ENCODE measurements around the gene KRTAP5-5.
A peak's percentile ranks its signal among the peaks of the same experiment; 100 is the strongest.

The KRTAP5-5 gene

DNA sequence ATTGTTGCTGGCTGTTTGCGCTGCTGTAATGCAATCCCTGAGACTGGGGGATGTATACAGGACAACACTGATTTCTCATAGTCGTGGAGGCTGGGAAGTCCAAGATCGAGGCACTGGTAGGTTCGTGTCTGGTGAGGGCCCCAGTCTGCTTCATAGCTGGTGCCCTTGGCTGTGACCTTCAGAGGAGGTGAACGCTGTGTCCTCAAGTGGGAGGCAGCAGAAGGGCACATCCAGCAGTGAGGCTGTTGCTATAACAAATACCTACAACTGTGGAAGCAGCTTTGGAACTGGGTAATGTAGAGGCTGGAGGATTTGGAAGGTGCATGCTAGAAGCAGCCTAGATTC, 21.3 kb downstream of the KRTAP5-5 start:
- H4K91ac ChIP-seq (ENCODE audit: low read depth, low read length, poor library complexity), result no peak overlapping the region
- no peak overlapping the region for H3K18ac ChIP-seq (ENCODE audit: low read length)
- H3K9ac ChIP-seq (ENCODE audit: low read depth, low read length, poor library complexity), result no peak overlapping the region
- H3K14ac ChIP-seq (ENCODE audit: low read length), result no peak overlapping the region
- no CpG with 5 or more reads among the region's 5 CpGs for WGBS, 2 donors (ENCODE audit: extremely low coverage in 2 of 2, insufficient read length in 2 of 2, insufficient replicate concordance in 1 of 2)
- no peaks in the 10 kb centered on the region for H3K79me1 ChIP-seq (ENCODE audit: low read depth, low read length)
- peak overlapping the region; percentile 8 for H3K4ac ChIP-seq (ENCODE audit: low read length)
- DNase-seq (ENCODE audit: low spot score), result no peak
- no peak overlapping the region for H3K4me3 ChIP-seq (ENCODE audit: low read length in 2 of 2)
- H3K27ac ChIP-seq (replicated peaks; ENCODE audit: low read length), result no peak overlapping the region
- no peak overlapping the region for H2BK120ac ChIP-seq (ENCODE audit: low read depth, low read length)
- no peak overlapping the region for H2BK5ac ChIP-seq (ENCODE audit: low read length)
- H3K27me3 ChIP-seq (ENCODE audit: control insufficient read depth in 3 of 3, insufficient read depth in 3 of 3, low read depth in 1 of 3, low read length in 3 of 3), result peaks cover 0 to 46% (median 2%) of the 10 kb centered on the region in 3 experiments
- no peak overlapping the region for H4K8ac ChIP-seq (ENCODE audit: low read depth, low read length)
- H2AFZ ChIP-seq (ENCODE audit: low read length), result no peak overlapping the region
- no peak overlapping the region for H2BK12ac ChIP-seq (ENCODE audit: low read length)
- no peaks in the 10 kb centered on the region for H3K9me3 ChIP-seq (replicated peaks in 1 of 2; ENCODE audit: control insufficient read depth in 2 of 2, insufficient read depth in 1 of 2, low read depth in 1 of 2, low read length in 2 of 2)
- H2BK15ac ChIP-seq (ENCODE audit: low read length), result no peak overlapping the region
- peaks cover 0 to 7% of the 10 kb centered on the region in 2 donors for H3K4me1 ChIP-seq (ENCODE audit: control insufficient read depth in 2 of 2, insufficient read depth in 1 of 2, low read depth in 1 of 2, low read length in 2 of 2)
- H3K4me2 ChIP-seq (ENCODE audit: insufficient read depth, low read length, poor library complexity, severe bottlenecking), result no peak overlapping the region
- H2AK5ac ChIP-seq (ENCODE audit: low read depth, low read length), result peak overlapping the region; percentile 10
- H3K23ac ChIP-seq (ENCODE audit: low read depth, low read length, poor library complexity), result no peak overlapping the region
- no peaks in the 10 kb centered on the region for H3K36me3 ChIP-seq (replicated peaks in 1 of 2; ENCODE audit: control insufficient read depth in 2 of 2, insufficient read depth in 2 of 2, low read length in 2 of 2)

DNA sequence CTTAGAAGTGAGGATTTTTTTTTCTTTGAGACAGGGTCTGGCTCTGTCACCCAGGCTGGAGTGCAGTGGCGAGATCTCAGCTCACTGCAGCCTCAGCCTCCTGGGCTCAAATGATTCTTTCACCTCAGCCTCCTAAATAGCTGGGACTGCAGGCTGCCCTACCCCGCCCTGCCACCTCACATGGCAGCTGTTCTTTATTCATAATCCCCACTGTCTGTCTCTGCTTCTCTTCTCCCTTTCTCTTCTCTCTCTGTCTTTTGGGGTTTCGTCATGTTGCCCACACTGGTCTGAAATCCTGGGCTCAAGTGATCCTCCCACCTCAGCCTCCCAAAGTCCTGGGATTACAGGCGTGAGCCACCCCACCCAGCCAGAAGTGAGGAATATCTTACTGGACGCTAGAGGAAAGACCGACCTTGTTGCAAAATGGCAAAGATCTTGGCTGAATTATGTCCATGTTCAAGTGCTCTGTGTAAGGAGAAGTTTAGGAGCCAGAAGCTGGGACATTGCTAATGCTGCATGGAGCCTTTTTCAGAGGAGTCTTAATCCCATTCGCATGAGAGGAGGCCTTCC, 21.9 kb downstream of the KRTAP5-5 start:
- no peak overlapping the region for H3K18ac ChIP-seq (ENCODE audit: low read length)
- H2BK12ac ChIP-seq (ENCODE audit: low read length), result no peak overlapping the region
- no peak for DNase-seq (ENCODE audit: low spot score)
- H3K9ac ChIP-seq (ENCODE audit: low read depth, low read length, poor library complexity), result no peak overlapping the region
- H4K8ac ChIP-seq (ENCODE audit: low read depth, low read length), result no peak overlapping the region
- no peak overlapping the region for H3K27ac ChIP-seq (replicated peaks; ENCODE audit: low read length)
- peaks cover 0 to 52% (median 2%) of the 10 kb centered on the region in 3 experiments for H3K27me3 ChIP-seq (ENCODE audit: control insufficient read depth in 3 of 3, insufficient read depth in 3 of 3, low read depth in 1 of 3, low read length in 3 of 3)
- no peaks in the 10 kb centered on the region for H3K79me1 ChIP-seq (ENCODE audit: low read depth, low read length)
- no peak overlapping the region for H3K14ac ChIP-seq (ENCODE audit: low read length)
- H3K23ac ChIP-seq (ENCODE audit: low read depth, low read length, poor library complexity), result no peak overlapping the region
- no peak overlapping the region for H2AFZ ChIP-seq (ENCODE audit: low read length)
- no peaks in the 10 kb centered on the region for H3K9me3 ChIP-seq (replicated peaks in 1 of 2; ENCODE audit: control insufficient read depth in 2 of 2, insufficient read depth in 1 of 2, low read depth in 1 of 2, low read length in 2 of 2)
- H3K4ac ChIP-seq (ENCODE audit: low read length), result no peak overlapping the region
- no peak overlapping the region for H3K4me3 ChIP-seq (ENCODE audit: low read length in 2 of 2)
- H3K36me3 ChIP-seq (replicated peaks in 1 of 2; ENCODE audit: control insufficient read depth in 2 of 2, insufficient read depth in 2 of 2, low read length in 2 of 2), result no peaks in the 10 kb centered on the region
- H3K4me1 ChIP-seq (ENCODE audit: control insufficient read depth in 2 of 2, insufficient read depth in 1 of 2, low read depth in 1 of 2, low read length in 2 of 2), result peaks cover 0 to 7% of the 10 kb centered on the region in 2 donors
- no peak overlapping the region for H2BK120ac ChIP-seq (ENCODE audit: low read depth, low read length)
- no peak overlapping the region for H2BK5ac ChIP-seq (ENCODE audit: low read length)
- no peak overlapping the region for H2BK15ac ChIP-seq (ENCODE audit: low read length)
- H3K4me2 ChIP-seq (ENCODE audit: insufficient read depth, low read length, poor library complexity, severe bottlenecking), result no peak overlapping the region
- WGBS, 2 donors (ENCODE audit: extremely low coverage in 2 of 2, insufficient read length in 2 of 2, insufficient replicate concordance in 1 of 2), result no CpG with 5 or more reads among the region's 7 CpGs
- H2AK5ac ChIP-seq (ENCODE audit: low read depth, low read length), result peak overlapping the region; percentile 92
- H4K91ac ChIP-seq (ENCODE audit: low read depth, low read length, poor library complexity), result no peak overlapping the region

DNA sequence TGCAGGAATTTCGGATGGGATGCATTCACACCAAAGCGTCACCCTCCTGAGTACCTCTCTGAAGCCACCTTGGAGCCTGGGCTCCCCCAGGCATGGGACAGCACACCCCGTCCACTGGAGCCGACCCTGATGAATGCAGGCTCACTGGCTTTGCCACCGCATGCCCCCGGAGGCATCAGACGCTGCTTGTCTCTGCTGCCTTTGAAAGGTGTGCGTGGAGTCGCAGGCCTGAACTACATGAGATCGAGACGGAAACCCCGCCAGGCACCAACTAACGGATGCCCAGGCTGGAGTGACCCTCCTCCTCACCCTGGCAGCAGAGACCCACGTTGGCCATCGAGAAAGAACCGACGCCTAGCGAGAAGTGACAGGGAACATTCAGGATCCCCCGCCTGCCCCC, 22.5 kb downstream of the KRTAP5-5 start:
- no peaks in the 10 kb centered on the region for H3K9me3 ChIP-seq (replicated peaks in 1 of 2; ENCODE audit: control insufficient read depth in 2 of 2, insufficient read depth in 1 of 2, low read depth in 1 of 2, low read length in 2 of 2)
- no peak overlapping the region for H4K8ac ChIP-seq (ENCODE audit: low read depth, low read length)
- WGBS, 2 donors (ENCODE audit: extremely low coverage in 2 of 2, insufficient read length in 2 of 2, insufficient replicate concordance in 1 of 2), result no CpG with 5 or more reads among the region's 19 CpGs
- H3K27ac ChIP-seq (replicated peaks; ENCODE audit: low read length), result no peak overlapping the region
- no peak overlapping the region for H3K4me2 ChIP-seq (ENCODE audit: insufficient read depth, low read length, poor library complexity, severe bottlenecking)
- peak overlapping the region; percentile 5 for H2BK15ac ChIP-seq (ENCODE audit: low read length)
- H3K36me3 ChIP-seq (replicated peaks in 1 of 2; ENCODE audit: control insufficient read depth in 2 of 2, insufficient read depth in 2 of 2, low read length in 2 of 2), result no peaks in the 10 kb centered on the region
- no peak overlapping the region for H3K18ac ChIP-seq (ENCODE audit: low read length)
- H3K79me1 ChIP-seq (ENCODE audit: low read depth, low read length), result no peaks in the 10 kb centered on the region
- H3K4ac ChIP-seq (ENCODE audit: low read length), result no peak overlapping the region
- H2BK120ac ChIP-seq (ENCODE audit: low read depth, low read length), result no peak overlapping the region
- H3K27me3 ChIP-seq (ENCODE audit: control insufficient read depth in 3 of 3, insufficient read depth in 3 of 3, low read depth in 1 of 3, low read length in 3 of 3), result peaks cover 0 to 55% (median 2%) of the 10 kb centered on the region in 3 experiments
- H2BK12ac ChIP-seq (ENCODE audit: low read length), result peak overlapping the region; percentile 3
- H3K14ac ChIP-seq (ENCODE audit: low read length), result no peak overlapping the region
- no peak overlapping the region for H3K9ac ChIP-seq (ENCODE audit: low read depth, low read length, poor library complexity)
- no peak overlapping the region for H3K23ac ChIP-seq (ENCODE audit: low read depth, low read length, poor library complexity)
- peak overlapping the region; percentile 11 for H2AFZ ChIP-seq (ENCODE audit: low read length)
- H4K91ac ChIP-seq (ENCODE audit: low read depth, low read length, poor library complexity), result no peak overlapping the region
- H3K4me1 ChIP-seq (ENCODE audit: control insufficient read depth in 2 of 2, insufficient read depth in 1 of 2, low read depth in 1 of 2, low read length in 2 of 2), result peaks cover 0 to 7% of the 10 kb centered on the region in 2 donors
- DNase-seq (ENCODE audit: low spot score), result no peak
- H2BK5ac ChIP-seq (ENCODE audit: low read length), result no peak overlapping the region
- H3K4me3 ChIP-seq (ENCODE audit: low read length in 2 of 2), result no peak overlapping the region
- peak overlapping the region; percentile 92 for H2AK5ac ChIP-seq (ENCODE audit: low read depth, low read length)

DNA sequence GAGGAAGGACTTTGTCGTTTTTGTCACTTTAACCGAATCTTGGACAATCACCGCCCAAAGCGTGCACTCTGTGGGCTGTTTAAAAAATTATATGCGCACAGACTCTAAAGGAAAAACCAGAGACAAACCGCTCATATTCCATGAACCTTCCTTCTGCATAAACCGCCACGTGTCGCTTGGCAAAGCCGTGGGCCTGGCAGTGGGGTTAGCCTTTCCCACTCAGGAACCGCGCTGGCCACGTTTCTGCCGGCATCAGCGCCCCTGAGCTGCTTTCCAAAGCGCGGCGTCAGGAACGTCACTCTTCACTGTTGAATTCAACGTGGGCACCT, 22.8 kb downstream of the KRTAP5-5 start:
- no peak for DNase-seq (ENCODE audit: low spot score)
- Histone ChIP-seq H3K4me2 (ENCODE audit: insufficient read depth, low read length, poor library complexity, severe bottlenecking) (no peak overlapping the region), H3K79me1 (ENCODE audit: low read depth, low read length) (no peaks in the 10 kb centered on the region), H3K4ac (ENCODE audit: low read length) (no peak overlapping the region), H3K4me1 (ENCODE audit: control insufficient read depth in 2 of 2, insufficient read depth in 1 of 2, low read depth in 1 of 2, low read length in 2 of 2) (peaks cover 0 to 7% of the 10 kb centered on the region in 2 donors), H2AK5ac (ENCODE audit: low read depth, low read length) (peak overlapping the region; percentile 92), H3K9ac (ENCODE audit: low read depth, low read length, poor library complexity) (no peak overlapping the region), H2BK12ac (ENCODE audit: low read length) (peak overlapping the region; percentile 3), H3K9me3 (replicated peaks in 1 of 2; ENCODE audit: control insufficient read depth in 2 of 2, insufficient read depth in 1 of 2, low read depth in 1 of 2, low read length in 2 of 2) (no peaks in the 10 kb centered on the region), H3K36me3 (replicated peaks in 1 of 2; ENCODE audit: control insufficient read depth in 2 of 2, insufficient read depth in 2 of 2, low read length in 2 of 2) (no peaks in the 10 kb centered on the region), H4K8ac (ENCODE audit: low read depth, low read length) (no peak overlapping the region), H3K18ac (ENCODE audit: low read length) (peak overlapping the region; percentile 29), H4K91ac (ENCODE audit: low read depth, low read length, poor library complexity) (no peak overlapping the region), H2AFZ (ENCODE audit: low read length) (peak overlapping the region; percentile 90), H2BK120ac (ENCODE audit: low read depth, low read length) (no peak overlapping the region), H2BK5ac (ENCODE audit: low read length) (no peak overlapping the region), H3K14ac (ENCODE audit: low read length) (no peak overlapping the region), H3K23ac (ENCODE audit: low read depth, low read length, poor library complexity) (no peak overlapping the region), H2BK15ac (ENCODE audit: low read length) (peak overlapping the region; percentile 5), H3K27me3 (ENCODE audit: control insufficient read depth in 3 of 3, insufficient read depth in 3 of 3, low read depth in 1 of 3, low read length in 3 of 3) (peaks cover 0 to 55% (median 2%) of the 10 kb centered on the region in 3 experiments), H3K27ac (replicated peaks; ENCODE audit: low read length) (no peak overlapping the region), H3K4me3 (ENCODE audit: low read length in 2 of 2) (no peak overlapping the region)
- WGBS, 2 donors (ENCODE audit: extremely low coverage in 2 of 2, insufficient read length in 2 of 2, insufficient replicate concordance in 1 of 2), result no CpG with 5 or more reads among the region's 20 CpGs
